GM10266 (cell line): ENCODE data around the gene APEH.
"Not testable (repeated sequence)": the region's sequence is repeated elsewhere in the genome, so short reads cannot be mapped to it uniquely, and the experiment has no call there.

Experiments used
- DNase-seq: peaks from one replicate; pipeline ENCODE4 v3.0.0; 2012; ENCODE audit errors: extremely low spot score
- TF ChIP-seq, protein P1 (sequence below): IDR thresholded peaks from 2 replicates; pipeline ENCODE4 v1.5.1; 2012; ENCODE audit warnings: mild to moderate bottlenecking, low read depth; ENCODE audit not compliant: control insufficient read depth, insufficient read depth; ENCODE audit errors: missing control alignments

APEH gene

DNA sequence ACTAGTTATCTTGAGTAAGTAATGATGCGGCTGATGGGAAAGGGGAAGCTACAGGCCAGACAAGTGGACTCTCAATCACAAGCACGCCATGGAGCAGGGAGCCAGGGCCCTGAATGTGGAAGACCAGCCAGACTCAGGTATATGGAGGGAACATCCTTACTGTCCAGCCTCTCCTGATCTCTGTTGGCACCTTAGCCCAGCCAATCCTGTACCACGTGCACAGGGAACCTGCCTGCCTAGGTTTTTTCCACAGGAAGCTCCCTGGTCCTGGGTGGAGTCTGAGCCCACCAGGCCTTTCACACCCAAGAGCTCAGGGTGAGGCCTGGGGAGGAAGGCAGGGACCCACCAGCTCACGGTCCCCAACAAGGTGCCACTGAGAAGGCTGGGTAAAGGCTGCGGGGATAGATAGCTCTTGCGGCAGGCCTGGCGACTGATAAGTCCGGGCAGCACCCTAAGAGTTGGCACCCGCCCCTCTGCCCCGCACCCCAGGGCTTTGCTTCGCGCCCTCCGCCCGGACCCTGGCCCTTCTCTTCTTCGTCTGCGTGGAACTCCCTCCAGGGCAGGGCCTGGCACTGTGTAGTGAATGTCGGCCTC lies 933 bp upstream of the APEH start:
- peak; percentile 28 for DNase-seq
- TF ChIP-seq, protein P1, sequence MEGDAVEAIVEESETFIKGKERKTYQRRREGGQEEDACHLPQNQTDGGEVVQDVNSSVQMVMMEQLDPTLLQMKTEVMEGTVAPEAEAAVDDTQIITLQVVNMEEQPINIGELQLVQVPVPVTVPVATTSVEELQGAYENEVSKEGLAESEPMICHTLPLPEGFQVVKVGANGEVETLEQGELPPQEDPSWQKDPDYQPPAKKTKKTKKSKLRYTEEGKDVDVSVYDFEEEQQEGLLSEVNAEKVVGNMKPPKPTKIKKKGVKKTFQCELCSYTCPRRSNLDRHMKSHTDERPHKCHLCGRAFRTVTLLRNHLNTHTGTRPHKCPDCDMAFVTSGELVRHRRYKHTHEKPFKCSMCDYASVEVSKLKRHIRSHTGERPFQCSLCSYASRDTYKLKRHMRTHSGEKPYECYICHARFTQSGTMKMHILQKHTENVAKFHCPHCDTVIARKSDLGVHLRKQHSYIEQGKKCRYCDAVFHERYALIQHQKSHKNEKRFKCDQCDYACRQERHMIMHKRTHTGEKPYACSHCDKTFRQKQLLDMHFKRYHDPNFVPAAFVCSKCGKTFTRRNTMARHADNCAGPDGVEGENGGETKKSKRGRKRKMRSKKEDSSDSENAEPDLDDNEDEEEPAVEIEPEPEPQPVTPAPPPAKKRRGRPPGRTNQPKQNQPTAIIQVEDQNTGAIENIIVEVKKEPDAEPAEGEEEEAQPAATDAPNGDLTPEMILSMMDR: no peak

DNA sequence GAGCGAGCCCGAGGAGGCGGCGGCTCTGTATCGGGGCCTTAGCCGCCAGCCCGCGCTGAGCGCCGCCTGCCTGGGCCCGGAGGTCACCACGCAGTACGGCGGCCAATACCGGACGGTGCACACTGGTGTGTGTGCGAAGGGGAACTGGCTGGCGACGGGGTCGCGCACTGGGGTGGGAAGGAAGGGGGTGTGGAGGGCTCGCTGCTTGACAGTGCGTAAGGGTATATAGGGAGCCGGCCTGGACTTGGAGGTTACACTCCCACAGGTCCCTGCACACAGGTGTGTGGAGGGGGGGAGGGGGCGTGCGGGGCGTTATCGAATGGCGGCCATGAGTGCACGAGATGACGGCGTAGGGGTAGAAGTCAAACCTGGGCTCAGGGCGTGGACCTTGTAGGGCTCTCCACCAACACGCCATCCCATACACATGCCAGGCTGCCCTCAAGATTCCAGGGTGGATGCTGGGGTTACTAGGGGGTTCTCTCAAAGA lies 389 bp downstream of the APEH start:
- DNase-seq: no peak
- TF ChIP-seq, protein P1: no peak

DNA sequence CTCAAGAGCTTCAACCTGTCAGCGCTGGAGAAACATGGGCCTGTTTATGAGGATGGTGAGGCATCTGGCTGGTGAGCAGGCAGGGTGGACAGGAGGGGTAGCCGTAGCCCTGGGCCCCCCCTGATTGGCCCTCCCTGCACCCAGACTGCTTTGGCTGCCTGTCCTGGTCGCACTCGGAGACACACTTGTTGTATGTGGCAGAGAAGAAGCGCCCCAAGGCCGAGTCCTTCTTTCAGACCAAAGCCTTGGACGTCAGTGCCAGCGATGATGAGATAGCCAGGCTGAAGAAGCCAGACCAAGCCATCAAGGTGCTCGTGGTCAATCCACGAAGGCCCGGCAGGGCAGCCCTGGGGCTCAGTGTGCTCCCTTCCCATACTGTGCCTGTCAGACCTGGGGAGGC lies 1.8 kb downstream of the APEH start:
- no peak for DNase-seq
- TF ChIP-seq, protein P1: no peak

DNA sequence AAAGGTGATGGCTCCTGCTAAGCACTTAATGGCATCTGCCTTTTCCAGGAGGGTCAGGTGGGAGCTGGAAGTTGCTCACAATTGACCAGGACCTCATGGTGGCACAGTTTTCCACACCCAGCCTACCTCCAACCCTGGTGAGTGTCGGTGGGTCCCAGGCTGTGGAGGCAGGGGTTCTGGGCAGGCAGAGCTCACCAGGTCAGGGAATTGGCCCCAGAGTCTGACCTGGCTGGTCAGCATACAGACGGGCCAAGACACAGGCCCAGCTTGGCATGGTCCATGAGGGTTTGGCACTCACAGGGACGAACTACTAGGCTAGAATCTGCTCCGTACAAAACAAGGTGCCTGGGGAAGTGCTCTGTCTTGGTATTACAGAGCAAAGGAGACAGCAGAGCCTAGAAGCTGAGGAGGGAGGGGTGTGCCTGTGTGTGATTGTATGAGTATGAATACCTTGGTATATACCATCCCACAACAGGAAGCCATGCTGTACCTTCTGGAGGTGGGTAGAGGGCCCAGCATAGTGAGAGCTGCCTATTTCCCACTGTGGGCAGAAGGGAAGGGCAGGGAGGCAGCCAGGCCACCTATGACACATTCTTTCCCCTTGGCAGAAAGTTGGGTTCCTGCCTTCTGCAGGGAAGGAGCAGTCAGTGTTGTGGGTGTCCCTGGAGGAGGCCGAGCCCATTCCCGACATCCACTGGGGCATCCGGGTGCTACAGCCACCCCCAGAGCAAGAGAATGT lies 6.5 kb downstream of the APEH start:
- TF ChIP-seq, protein P1: no peak

DNA sequence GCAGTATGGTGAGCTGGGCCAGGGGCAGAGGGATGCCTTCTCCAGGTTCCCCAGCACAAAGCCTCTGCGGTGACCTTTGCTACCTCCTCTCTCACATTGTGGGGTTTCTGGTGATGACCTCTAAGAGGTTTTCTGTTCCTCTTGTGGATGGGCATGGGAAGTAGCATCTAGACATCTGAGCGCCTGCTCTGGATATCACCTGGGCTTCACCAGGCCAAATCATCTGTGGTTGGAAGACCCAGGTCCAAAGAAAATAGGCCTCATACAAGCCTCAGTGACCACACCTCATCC lies 7.0 kb downstream of the APEH start:
- no peak for DNase-seq
- TF ChIP-seq, protein P1: no peak

More for the DNA sequence above, 6.5 kb downstream of the APEH start:
- DNase-seq: no peak

DNA sequence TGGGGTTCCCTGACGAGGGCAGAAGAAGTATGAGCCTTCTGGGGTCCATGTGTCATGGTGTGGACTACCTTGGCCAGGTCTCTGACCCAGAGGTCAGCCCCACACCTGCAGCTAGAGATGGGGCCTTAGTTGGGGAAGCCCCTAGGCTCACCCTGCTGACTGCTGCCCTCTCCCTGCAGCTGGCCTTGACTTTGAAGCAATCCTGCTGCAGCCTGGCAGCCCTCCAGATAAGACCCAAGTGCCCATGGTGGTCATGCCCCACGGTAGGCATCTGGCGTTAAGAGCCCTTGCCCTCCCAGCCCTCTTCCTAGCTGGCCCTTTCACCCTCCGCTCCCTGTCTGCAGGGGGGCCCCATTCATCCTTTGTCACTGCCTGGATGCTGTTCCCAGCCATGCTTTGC lies 7.4 kb downstream of the APEH start:
- DNase-seq: no peak

DNA sequence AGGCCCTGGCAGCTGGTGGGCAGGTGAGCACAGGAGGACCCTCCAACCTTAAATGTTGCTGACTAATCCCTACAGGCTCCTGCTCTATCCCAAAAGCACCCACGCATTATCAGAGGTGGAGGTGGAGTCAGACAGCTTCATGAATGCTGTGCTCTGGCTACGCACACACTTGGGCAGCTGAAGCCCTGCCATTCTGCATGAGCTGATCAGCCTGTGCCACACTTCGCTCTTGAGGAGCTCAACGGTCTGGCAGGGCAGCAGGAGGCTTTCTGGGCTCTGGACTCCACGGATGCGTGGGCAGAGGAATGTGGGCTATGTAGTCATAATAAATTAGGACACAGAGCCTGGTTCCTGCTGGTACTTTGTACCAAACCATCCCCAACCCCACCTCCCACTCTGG lies 9.0 kb downstream of the APEH start:
- TF ChIP-seq, protein P1: no peak

More for the DNA sequence above, 7.4 kb downstream of the APEH start:
- TF ChIP-seq, protein P1: no peak

DNA sequence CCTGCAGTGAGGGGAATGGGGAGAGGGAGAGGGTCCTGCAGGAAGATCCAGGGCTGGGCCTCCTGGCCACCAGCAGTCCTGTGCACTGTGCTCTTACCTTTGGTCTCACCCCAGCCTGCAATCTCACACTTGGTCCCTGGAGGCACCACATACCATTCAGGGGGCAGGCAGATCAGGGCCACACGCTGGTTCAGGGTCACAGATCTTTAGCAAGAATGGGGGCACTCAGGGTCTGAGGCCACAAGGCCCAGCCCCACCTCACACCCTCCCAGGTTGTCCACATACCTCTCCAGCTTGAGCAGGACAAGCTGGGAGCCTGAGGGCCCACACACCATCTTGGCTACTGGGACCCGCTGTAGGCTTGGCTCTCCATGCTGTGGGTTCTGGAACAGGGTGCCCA lies 10.3 kb downstream of the APEH start:
- DNase-seq: not testable (repeated sequence)

More for the DNA sequence above, 9.0 kb downstream of the APEH start:
- DNase-seq: no peak

DNA sequence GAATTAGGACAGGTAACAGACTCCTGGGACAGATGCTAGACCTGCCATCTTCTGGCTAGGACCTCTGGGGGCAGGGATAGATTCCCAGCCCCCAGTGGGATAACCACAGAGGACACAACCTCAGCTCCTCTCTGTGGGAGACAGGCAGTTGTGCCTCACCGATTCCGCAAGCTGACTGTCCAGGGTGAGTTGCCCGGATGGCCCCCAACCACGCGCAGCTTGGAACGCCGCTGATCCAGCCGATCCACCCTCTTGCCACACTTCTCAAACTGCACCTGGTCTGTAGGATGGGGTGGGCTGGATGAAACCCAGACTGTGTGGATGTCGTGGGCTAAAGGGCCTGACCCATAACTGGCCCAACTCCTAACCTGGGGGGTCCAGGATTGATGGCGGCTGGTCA lies 11.0 kb downstream of the APEH start:
- not testable (repeated sequence) for DNase-seq

DNA sequence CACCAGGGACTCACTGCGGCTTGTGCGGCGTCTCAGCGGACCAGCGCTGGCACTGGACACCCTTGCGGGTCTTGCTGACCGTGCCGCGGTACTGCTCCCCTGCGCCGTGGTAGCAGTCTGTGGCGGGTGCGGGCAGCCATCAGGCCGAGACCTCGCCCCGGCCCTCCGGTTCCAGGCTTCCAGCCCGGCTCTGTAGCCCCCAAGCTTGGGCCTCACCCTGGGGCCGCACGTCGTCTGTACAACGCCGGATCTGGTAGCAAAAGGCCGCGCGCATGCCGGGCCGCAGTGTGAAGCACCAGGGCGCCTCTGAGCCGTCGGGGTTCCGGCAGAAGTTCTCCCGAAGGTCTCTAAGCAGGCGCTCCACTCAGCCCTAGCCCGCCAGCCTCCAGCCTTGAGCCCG lies 11.7 kb downstream of the APEH start:
- not testable (repeated sequence) for DNase-seq

DNA sequence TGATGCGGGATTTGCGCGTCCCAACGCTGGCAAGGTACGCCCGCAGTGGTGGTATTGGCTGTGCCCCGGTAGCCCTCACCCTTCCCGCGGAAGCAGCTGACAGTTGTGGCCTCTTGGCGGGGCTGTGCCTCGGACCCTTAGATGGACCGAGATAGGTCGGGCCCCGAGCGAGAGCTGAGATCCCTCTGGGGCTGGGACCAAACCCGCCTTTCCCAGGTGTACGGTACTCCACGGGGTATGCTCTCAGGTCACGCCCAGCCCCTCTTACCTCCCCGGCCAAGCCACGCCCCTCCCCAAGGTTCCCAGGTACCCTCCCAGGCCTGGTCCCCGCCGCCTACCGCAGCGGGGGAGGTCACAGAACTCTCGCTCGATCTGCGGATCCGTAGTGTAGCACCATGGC lies 12.2 kb downstream of the APEH start:
- not testable (repeated sequence) for DNase-seq

DNA sequence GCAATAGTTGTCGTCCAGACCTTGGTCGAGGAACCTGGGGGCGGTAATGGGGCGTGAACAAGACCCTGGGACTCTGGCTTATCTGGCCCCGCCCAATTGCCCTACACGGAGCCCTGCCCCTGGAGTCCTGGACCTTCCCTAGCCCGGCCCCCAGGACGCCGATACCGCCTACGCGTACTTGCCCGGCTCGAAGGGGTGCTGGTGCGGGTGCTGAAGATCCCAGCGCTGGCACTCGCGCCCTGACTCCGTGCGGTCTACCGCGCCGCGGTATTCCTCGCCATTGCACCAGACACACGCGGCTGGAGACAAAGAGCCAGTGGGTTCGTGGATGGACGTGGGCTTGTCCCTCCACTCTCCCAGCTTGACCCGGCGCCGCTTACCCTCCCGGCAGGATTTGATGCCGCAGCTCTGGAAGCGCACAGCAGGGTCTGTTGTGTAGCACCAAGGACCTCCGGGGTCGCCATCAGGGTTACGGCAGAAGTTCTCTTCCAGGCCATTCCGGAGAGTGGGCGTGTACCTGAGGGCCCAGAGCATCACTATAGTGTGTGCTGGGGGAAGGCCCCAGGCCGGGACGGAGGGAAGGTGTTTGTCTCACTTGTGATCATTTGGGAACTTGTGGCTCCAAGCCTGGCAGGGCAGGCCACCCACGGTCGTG lies 12.7 kb downstream of the APEH start:
- DNase-seq: not testable (repeated sequence)
